Effector memory CD8-positive, alpha-beta T cell (primary cell): ENCODE results near the gene EVPLL.
"Not testable (repeated sequence)": the region's sequence is repeated elsewhere in the genome, so short reads cannot be mapped to it uniquely, and the experiment has no call there.

Source experiments
- ATAC-seq: fragments of 150-1000 bp; cut with Tn5 transposase; replicated peaks from 2 replicates; pipeline ENCODE4 v1.10.0; 2021; ENCODE audit warnings: mild to moderate bottlenecking, moderate library complexity
- DNase-seq, 3 experiments: peaks; one replicate each; pipeline ENCODE4 v3.0.0; 2021
- H3K27ac Mint-ChIP-seq, 2 donors: one replicate each; pipeline ENCODE4 v1.8.0; 2022; ENCODE audit warnings: mild to moderate bottlenecking in 2 of 2, mixed read lengths in 2 of 2, moderate library complexity in 2 of 2
- H3K27me3 Mint-ChIP-seq, 2 donors: one replicate each; pipeline ENCODE4 v1.8.0; 2022; ENCODE audit warnings: mixed read lengths in 2 of 2
- H3K36me3 Mint-ChIP-seq: one replicate; pipeline ENCODE4 v1.8.0; 2022; ENCODE audit warnings: mild to moderate bottlenecking, moderate library complexity, mixed read lengths; ENCODE audit not compliant: insufficient read depth
- H3K4me1 Mint-ChIP-seq, 2 donors: one replicate each; pipeline ENCODE4 v1.8.0; 2022; ENCODE audit warnings: low read depth in 2 of 2, mixed read lengths in 2 of 2
- H3K4me3 Mint-ChIP-seq, 2 donors: one replicate each; pipeline ENCODE4 v1.8.0; 2022; ENCODE audit warnings: mild to moderate bottlenecking in 2 of 2, mixed read lengths in 2 of 2, moderate library complexity in 2 of 2
- H3K9me3 Mint-ChIP-seq, 2 donors: one replicate each; pipeline ENCODE4 v1.8.0; 2022; ENCODE audit warnings: mixed read lengths in 2 of 2

The EVPLL gene

GRCh38 chr17:18363101-18364049 is 14.2 kb upstream of the EVPLL start, which contains the start of gene SHMT1:
Gene SHMT1, minus strand, starts transcription at chr17:18363550. Its CDS starts 7,569 bp downstream, at chr17:18355981.
- Mint-ChIP-seq H3K4me1 (peaks cover 10 to 15% of the 10 kb centered on the region in 2 donors), H3K4me3 (peak within 1 kb of the TSS; percentile 90 to 92), H3K9me3 (no peaks in the 10 kb centered on the region), H3K36me3 (peaks cover 16% of the 10 kb centered on the region), H3K27ac (peak within 1 kb of the TSS; percentile 49 to 87), H3K27me3 (no peaks in the 10 kb centered on the region)
- DNase-seq (peak; percentile 85 to 86 (median 86)), ATAC-seq (peak; percentile 100)

- peaks cover 12% of the 10 kb centered on the region for H3K36me3 Mint-ChIP-seq
- H3K27me3 Mint-ChIP-seq: no peaks in the 10 kb centered on the region
- no peaks in the 10 kb centered on the region for H3K9me3 Mint-ChIP-seq
- peaks cover 10 to 15% of the 10 kb centered on the region in 2 donors for H3K4me1 Mint-ChIP-seq
- no peak overlapping the region for H3K4me3 Mint-ChIP-seq
- no peak for ATAC-seq
- H3K27ac Mint-ChIP-seq: no peak overlapping the region
- DNase-seq: no peak
These were observed 13.4 kb upstream of the EVPLL start for GRCh38 chr17:18364166-18364565.

DNA sequence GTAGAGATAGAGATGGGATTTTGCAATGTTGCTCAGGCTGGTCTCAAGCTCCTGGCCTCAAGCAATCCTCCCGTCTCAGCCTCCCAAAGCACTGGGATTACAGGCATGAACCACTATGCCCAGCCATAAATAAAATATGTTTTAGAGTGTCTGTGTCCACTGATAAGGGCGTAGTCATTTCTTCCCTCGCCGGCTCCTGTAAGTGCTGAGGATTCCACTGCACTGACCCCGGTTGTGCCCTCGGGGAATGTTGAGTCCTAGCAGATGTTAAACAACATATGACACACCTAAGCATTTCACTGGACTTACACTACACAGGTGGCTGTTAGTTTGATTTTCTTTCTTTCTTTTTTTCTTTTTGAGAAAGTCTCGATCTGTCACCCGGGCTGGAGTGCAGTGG is 8.6 kb upstream of the EVPLL start:
- Mint-ChIP-seq H3K27ac (no peak overlapping the region), H3K36me3 (peaks cover 8% of the 10 kb centered on the region), H3K9me3 (no peaks in the 10 kb centered on the region), H3K27me3 (peaks cover 14 to 24% of the 10 kb centered on the region in 2 donors), H3K4me1 (no peaks in the 10 kb centered on the region), H3K4me3 (no peak overlapping the region)
- DNase-seq (no peak), ATAC-seq (no peak)

GRCh38 chr17:18370761-18371160 is 6.8 kb upstream of the EVPLL start:
- Mint-ChIP-seq H3K27me3 (peaks cover 14 to 24% of the 10 kb centered on the region in 2 donors), H3K9me3 (no peaks in the 10 kb centered on the region), H3K4me1 (no peaks in the 10 kb centered on the region), H3K36me3 (peaks cover 4% of the 10 kb centered on the region), H3K4me3 (no peak overlapping the region), H3K27ac (no peak overlapping the region)
- ATAC-seq (no peak), DNase-seq (no peak)

GRCh38 chr17:18371455-18371854 is 6.1 kb upstream of the EVPLL start:
- H3K27me3 Mint-ChIP-seq: peaks cover 14 to 24% of the 10 kb centered on the region in 2 donors
- no peak overlapping the region for H3K27ac Mint-ChIP-seq
- no peak overlapping the region for H3K4me3 Mint-ChIP-seq
- DNase-seq (no peak), ATAC-seq (no peak)
- no peaks in the 10 kb centered on the region for H3K36me3 Mint-ChIP-seq
- no peaks in the 10 kb centered on the region for H3K9me3 Mint-ChIP-seq
- H3K4me1 Mint-ChIP-seq: no peaks in the 10 kb centered on the region

GRCh38 chr17:18373181-18373580 is 4.4 kb upstream of the EVPLL start:
- not testable (repeated sequence) for H3K4me3 Mint-ChIP-seq

GRCh38 chr17:18374216-18374615 is 3.4 kb upstream of the EVPLL start:
- Mint-ChIP-seq H3K27me3 (peaks cover 14 to 24% of the 10 kb centered on the region in 2 donors), H3K9me3 (no peaks in the 10 kb centered on the region), H3K36me3 (no peaks in the 10 kb centered on the region), H3K4me3 (no peak overlapping the region), H3K27ac (no peak overlapping the region), H3K4me1 (peaks cover 0 to 5% of the 10 kb centered on the region in 2 donors)
- ATAC-seq (no peak), DNase-seq (no peak)

More at GRCh38 chr17:18373181-18373580, 4.4 kb upstream of the EVPLL start:
- not testable (repeated sequence) for ATAC-seq, H3K36me3 Mint-ChIP-seq, H3K27ac Mint-ChIP-seq, DNase-seq, H3K4me1 Mint-ChIP-seq, H3K9me3 Mint-ChIP-seq
- H3K27me3 Mint-ChIP-seq: peaks cover 14 to 24% of the 10 kb centered on the region in 2 donors

DNA sequence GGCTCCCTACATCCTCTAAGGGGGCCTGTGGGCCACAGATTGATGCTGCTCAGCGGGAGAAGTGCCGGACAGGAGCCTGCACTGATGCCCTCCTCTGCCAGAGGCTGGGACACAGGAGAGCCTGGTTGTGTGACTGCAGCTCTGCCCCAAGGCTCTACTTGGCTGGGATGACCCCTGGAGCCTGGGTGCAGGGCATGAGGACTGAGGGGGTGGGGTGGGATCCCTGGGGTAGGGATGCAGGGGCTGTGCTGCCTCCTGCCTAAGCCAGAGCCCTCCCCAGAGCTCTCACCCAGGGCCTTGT is 577 bp downstream of the EVPLL start:
- no peak for DNase-seq
- H3K27ac Mint-ChIP-seq: no peak overlapping the region
- H3K9me3 Mint-ChIP-seq: no peaks in the 10 kb centered on the region
- peaks cover 12 to 26% of the 10 kb centered on the region in 2 donors for H3K27me3 Mint-ChIP-seq
- peaks cover 0 to 14% of the 10 kb centered on the region in 2 donors for H3K4me1 Mint-ChIP-seq
- H3K4me3 Mint-ChIP-seq: no peak overlapping the region
- no peaks in the 10 kb centered on the region for H3K36me3 Mint-ChIP-seq
- ATAC-seq: no peak

GRCh38 chr17:18378614-18379013 is 1.0 kb downstream of the EVPLL start:
- Mint-ChIP-seq H3K27me3 (peaks cover 12 to 26% of the 10 kb centered on the region in 2 donors), H3K4me1 (peaks cover 0 to 14% of the 10 kb centered on the region in 2 donors)
- not testable (repeated sequence) for ATAC-seq, H3K4me3 Mint-ChIP-seq, H3K27ac Mint-ChIP-seq, H3K9me3 Mint-ChIP-seq, DNase-seq, H3K36me3 Mint-ChIP-seq

DNA sequence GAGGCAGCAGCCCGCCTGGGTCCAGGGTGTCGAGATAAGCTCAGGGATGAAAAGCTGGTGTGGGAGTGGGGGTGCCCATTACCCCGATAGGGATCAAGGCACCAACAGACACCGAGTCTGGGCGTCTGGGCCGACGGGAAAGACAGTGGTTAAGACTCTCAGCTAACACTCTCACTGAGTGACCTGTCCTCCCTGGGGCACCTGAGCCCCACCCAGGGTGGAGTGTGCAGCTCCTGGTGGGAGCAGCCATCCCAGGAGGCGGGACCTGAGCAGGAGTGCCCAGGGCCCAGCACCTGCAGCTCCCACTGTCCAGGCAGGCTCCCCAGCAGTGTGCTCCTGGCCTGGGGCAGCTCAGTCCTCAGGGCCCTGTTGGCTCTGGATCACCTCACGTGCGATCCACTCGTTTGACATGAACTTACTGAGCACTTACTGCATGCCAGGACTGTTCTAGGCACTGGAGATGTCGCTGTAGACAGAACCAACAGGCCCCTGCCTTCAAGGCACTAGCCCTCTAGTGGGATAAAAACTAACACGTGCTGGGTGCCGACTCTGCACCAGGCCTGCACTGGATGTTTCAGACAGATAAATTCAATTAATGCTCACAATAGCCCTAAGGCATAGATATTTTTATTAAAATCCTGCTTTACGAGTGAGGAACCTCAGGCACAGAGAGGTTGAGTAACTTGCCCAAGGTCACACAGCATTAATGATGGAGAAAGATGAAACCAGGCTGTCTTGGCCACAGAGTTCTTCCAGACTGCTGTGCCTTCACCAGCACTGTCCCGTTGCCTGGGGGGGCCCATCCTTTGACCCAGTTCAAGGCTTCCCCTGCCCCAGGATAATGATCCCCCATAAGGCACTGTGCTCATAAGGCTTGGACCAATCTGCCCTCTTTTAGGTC is 1.9 kb downstream of the EVPLL start:
- Mint-ChIP-seq H3K4me3 (no peak overlapping the region), H3K27me3 (peaks cover 12 to 26% of the 10 kb centered on the region in 2 donors), H3K36me3 (no peaks in the 10 kb centered on the region), H3K27ac (peak overlapping the region in 1 of 2 donors; percentile 44), H3K9me3 (no peaks in the 10 kb centered on the region), H3K4me1 (peaks cover 0 to 14% of the 10 kb centered on the region in 2 donors)
- no peak for DNase-seq
- ATAC-seq: no peak

- H3K27me3 Mint-ChIP-seq: peaks cover 12 to 26% of the 10 kb centered on the region in 2 donors
- H3K27ac Mint-ChIP-seq: peak overlapping the region in 1 of 2 donors; percentile 44
- no peaks in the 10 kb centered on the region for H3K36me3 Mint-ChIP-seq
- no peak overlapping the region for H3K4me3 Mint-ChIP-seq
- peaks cover 0 to 14% of the 10 kb centered on the region in 2 donors for H3K4me1 Mint-ChIP-seq
- no peak for ATAC-seq
- no peak for DNase-seq
- no peaks in the 10 kb centered on the region for H3K9me3 Mint-ChIP-seq
These were observed 3.0 kb downstream of the EVPLL start for GRCh38 chr17:18380471-18381157.

- DNase-seq: no peak
- Mint-ChIP-seq H3K4me1 (peaks cover 0 to 14% of the 10 kb centered on the region in 2 donors), H3K9me3 (no peaks in the 10 kb centered on the region), H3K27ac (no peak overlapping the region), H3K36me3 (no peaks in the 10 kb centered on the region), H3K4me3 (peak overlapping the region; percentile 5 to 13), H3K27me3 (peaks cover 12 to 26% of the 10 kb centered on the region in 2 donors)
- ATAC-seq: no peak
These were observed 3.8 kb downstream of the EVPLL start for GRCh38 chr17:18381158-18381952.
